Subcutaneous adipose tissue (tissue), 4 donors: ENCODE data around the gene FA2H. TPM values are rescaled to one million over a fixed set of nuclear protein-coding genes. Genes with fewer than 3 reads are reported as not detected.

ENCODE experiments used
- CTCF ChIP-seq: fragments of 450-650 bp; IDR thresholded peaks from one replicate; pipeline ENCODE4 v1.5.1; 2016; ENCODE audit warnings: low read depth, mild to moderate bottlenecking, control low read depth, antibody characterized with exemption, moderate library complexity
- total RNA-seq, 4 donors: library from RNA; depleted of rRNA; stranded (reverse); fragments of >200 nt; gene quantifications; one replicate each; pipeline ENCODE4 v1.1.0, GENCODE V29; 2016

The FA2H gene
- total RNA-seq, 4 donors from 2014 or later = not detected

GRCh38 chr16:74691093-74691855 is 83.3 kb downstream of the FA2H start:
- TF ChIP-seq CTCF = no peak

GRCh38 chr16:74682556-74682955 is 92.1 kb downstream of the FA2H start:
- TF ChIP-seq CTCF = no peak

- TF ChIP-seq CTCF = no peak
Observed at GRCh38 chr16:74680681-74681080, 93.9 kb downstream of the FA2H start.

DNA sequence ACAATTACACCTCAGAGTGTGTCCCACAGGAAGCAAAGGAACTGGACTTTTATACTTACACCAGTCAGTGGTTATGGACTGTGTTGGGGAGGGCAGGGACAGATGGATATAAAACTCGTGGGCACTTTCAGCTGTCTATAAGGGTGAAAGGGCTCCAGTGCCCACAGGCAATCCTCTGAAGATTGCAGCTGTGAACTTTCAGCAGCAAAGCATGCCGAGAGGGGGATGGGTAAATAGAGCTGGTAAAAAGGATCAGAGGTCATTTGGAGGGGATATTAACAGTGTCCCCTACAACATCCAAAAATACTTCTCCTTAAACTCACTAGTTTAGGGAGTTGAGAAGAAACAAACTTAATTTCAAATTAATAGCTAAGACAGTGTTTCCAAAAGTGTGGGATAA is 94.6 kb downstream of the FA2H start:
- TF ChIP-seq CTCF = no peak

GRCh38 chr16:74677868-74678267 is 96.8 kb downstream of the FA2H start:
- TF ChIP-seq CTCF = no peak

GRCh38 chr16:74673876-74674275 is 100.7 kb downstream of the FA2H start:
- TF ChIP-seq CTCF = no peak

DNA sequence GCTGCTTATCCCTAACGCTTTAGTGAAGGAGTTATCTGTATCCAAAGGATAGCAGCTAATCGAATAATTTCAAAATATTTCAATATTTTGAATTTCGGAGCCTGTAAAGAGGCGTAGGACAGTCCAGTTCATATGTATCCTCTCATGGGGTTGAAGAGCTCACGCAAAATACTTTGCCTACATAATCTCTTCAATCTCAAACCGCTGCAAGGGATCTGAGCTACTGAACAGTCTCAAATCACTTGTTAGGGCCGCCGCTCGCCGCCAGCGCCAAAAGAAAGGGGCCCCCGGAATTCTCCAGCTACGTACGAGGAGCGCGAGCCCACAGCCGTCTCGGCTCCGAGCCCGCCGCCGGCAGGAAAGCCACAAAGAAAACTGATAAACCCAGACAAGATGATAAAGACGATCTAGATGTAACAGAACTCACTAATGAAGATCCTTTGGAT is 107.3 kb downstream of the FA2H start:
- no peak for TF ChIP-seq CTCF
